ENCODE measurements around the gene RAB35.

The RAB35 gene

GRCh38 chr12:120081641-120082040 lies 34.9 kb downstream of the RAB35 start:
- no peak overlapping the region for H3K4me3 ChIP-seq (replicated peaks; ENCODE audit: insufficient read depth, low read length)
- TF ChIP-seq GABPA (IDR thresholded peaks at IDR 0.05; ENCODE audit: low read depth) (no peak), CTCF (IDR thresholded peaks at IDR 0.05; ENCODE audit: insufficient read depth, low read length) (no peak), SPI1 (IDR thresholded peaks at IDR 0.05; ENCODE audit: borderline replicate concordance, low read depth) (no peak), POLR2AphosphoS5 (IDR thresholded peaks at IDR 0.05; ENCODE audit: low read depth) (no peak), REST (IDR thresholded peaks at IDR 0.05; ENCODE audit: insufficient replicate concordance, low read depth) (no peak)
- no peak overlapping the region for H3K27ac ChIP-seq (replicated peaks)
- no peak for DNase-seq (ENCODE audit: low read depth in 1 of 2, low spot score in 1 of 2)
- no peaks in the 10 kb centered on the region for H3K27me3 ChIP-seq (ENCODE audit: insufficient read depth, poor library complexity, severe bottlenecking)

GRCh38 chr12:120079411-120080400 lies 36.8 kb downstream of the RAB35 start:
- DNase-seq (ENCODE audit: low read depth in 1 of 2, low spot score in 1 of 2): no peak
- TF ChIP-seq CTCF (IDR thresholded peaks at IDR 0.05; ENCODE audit: insufficient read depth, low read length) (no peak), GABPA (IDR thresholded peaks at IDR 0.05; ENCODE audit: low read depth) (no peak), POLR2AphosphoS5 (IDR thresholded peaks at IDR 0.05; ENCODE audit: low read depth) (no peak), SPI1 (IDR thresholded peaks at IDR 0.05; ENCODE audit: borderline replicate concordance, low read depth) (no peak), REST (IDR thresholded peaks at IDR 0.05; ENCODE audit: insufficient replicate concordance, low read depth) (no peak)
- Histone ChIP-seq H3K27me3 (ENCODE audit: insufficient read depth, poor library complexity, severe bottlenecking) (no peaks in the 10 kb centered on the region), H3K4me3 (replicated peaks; ENCODE audit: insufficient read depth, low read length) (no peak overlapping the region), H3K27ac (replicated peaks) (no peak overlapping the region)

- H3K4me3 ChIP-seq (replicated peaks; ENCODE audit: insufficient read depth, low read length): no peak overlapping the region
- H3K27ac ChIP-seq (replicated peaks): no peak overlapping the region
- DNase-seq (ENCODE audit: low read depth in 1 of 2, low spot score in 1 of 2): no peak
- TF ChIP-seq REST (IDR thresholded peaks at IDR 0.05; ENCODE audit: insufficient replicate concordance, low read depth) (no peak), CTCF (IDR thresholded peaks at IDR 0.05; ENCODE audit: insufficient read depth, low read length) (no peak), GABPA (IDR thresholded peaks at IDR 0.05; ENCODE audit: low read depth) (no peak), SPI1 (IDR thresholded peaks at IDR 0.05; ENCODE audit: borderline replicate concordance, low read depth) (no peak)
- H3K27me3 ChIP-seq (ENCODE audit: insufficient read depth, poor library complexity, severe bottlenecking): no peaks in the 10 kb centered on the region
Measured at GRCh38 chr12:120078868-120079267, 37.7 kb downstream of the RAB35 start.

Measured in HL-60 (cell line).